IMR-90 (cell line): ENCODE data around the gene STK10. TPM values are rescaled to one million over a fixed set of nuclear protein-coding genes. Genes with fewer than 3 reads are reported as not detected.

Experiments used
- ATAC-seq: fragments of 200-7000 bp; cut with Tn5 transposase; 2 replicates; pipeline ENCODE4 v1.9.1; 2020; ENCODE audit warnings: low read depth, mild to moderate bottlenecking, moderate library complexity
- BruUV-seq: library from RNA; stranded (reverse); fragments of 400-500 nt; replicated peaks from 2 replicates; lab custom pipeline; 2021; lab: Mats Ljungman, UMichigan
- CTCF ChIA-PET: fragments of 300-600 bp; formaldehyde crosslinking; extraction: SDS; loops from one replicate; lab custom pipeline; 2021; ENCODE audit warnings: antibody characterized with exemption; lab: Yijun Ruan, JAX
- POLR2A ChIA-PET: fragments of 300-600 bp; sonication (Branson Sonifier 250); formaldehyde crosslinking; loops from one replicate; lab custom pipeline; 2022; ENCODE audit warnings: antibody characterized with exemption; ENCODE audit not compliant: unreplicated experiment; lab: Charles Lee
- DNase-seq: peaks from one replicate; pipeline ENCODE4 v3.0.0; 2013
- H2AFZ ChIP-seq: replicated peaks from 2 replicates; pipeline ENCODE3; 2013; ENCODE audit warnings: low read length, mild to moderate bottlenecking; ENCODE audit not compliant: poor library complexity
- H2AK5ac ChIP-seq: 2 replicates; pipeline ENCODE4 v1.6.1; 2013; ENCODE audit warnings: low read depth, low read length, inconsistent platforms
- H2AK9ac ChIP-seq: replicated peaks from 2 replicates; pipeline ENCODE3; 2013; ENCODE audit warnings: mild to moderate bottlenecking, low read depth, low read length, moderate library complexity; ENCODE audit not compliant: poor library complexity
- H2BK120ac ChIP-seq: 2 replicates; pipeline ENCODE4 v1.6.1; 2013; ENCODE audit warnings: low read depth, low read length, inconsistent platforms
- H2BK15ac ChIP-seq: 3 replicates; pipeline ENCODE4 v1.6.1; 2013; ENCODE audit warnings: low read depth, low read length, inconsistent platforms
- H2BK20ac ChIP-seq: 2 replicates; pipeline ENCODE4 v1.6.1; 2013; ENCODE audit warnings: low read depth, mild to moderate bottlenecking, inconsistent platforms, low read length, moderate library complexity
- H2BK5ac ChIP-seq: 2 replicates; pipeline ENCODE4 v1.6.1; 2013; ENCODE audit warnings: mild to moderate bottlenecking, low read depth, low read length, inconsistent platforms; ENCODE audit not compliant: poor library complexity, severe bottlenecking
- H3K14ac ChIP-seq: replicated peaks from 2 replicates; pipeline ENCODE4 v1.6.1; 2013; ENCODE audit warnings: low read depth, low read length, inconsistent platforms
- H3K18ac ChIP-seq: 2 replicates; pipeline ENCODE4 v1.6.1; 2013; ENCODE audit warnings: low read depth, low read length, control low read depth
- H3K23ac ChIP-seq: 2 replicates; pipeline ENCODE4 v1.6.1; 2013; ENCODE audit warnings: low read depth, low read length, inconsistent platforms
- H3K27ac ChIP-seq: 2 replicates; pipeline ENCODE4 v1.5.1; 2013; ENCODE audit warnings: mild to moderate bottlenecking, control low read depth, low read length; ENCODE audit not compliant: insufficient read depth
- H3K27me3 ChIP-seq: 2 replicates; pipeline ENCODE4 v1.6.1; 2013; ENCODE audit warnings: low read length; ENCODE audit not compliant: control insufficient read depth, insufficient read depth
- H3K36me3 ChIP-seq: 2 replicates; pipeline ENCODE4 v1.6.1; 2013; ENCODE audit warnings: low read length, mixed read lengths; ENCODE audit not compliant: control insufficient read depth, insufficient read depth
- H3K4ac ChIP-seq: 2 replicates; pipeline ENCODE4 v1.6.1; 2013; ENCODE audit warnings: low read depth, low read length, inconsistent platforms
- H3K4me1 ChIP-seq: 2 replicates; pipeline ENCODE4 v1.6.1; 2013; ENCODE audit warnings: low read length, mixed read lengths; ENCODE audit not compliant: control insufficient read depth, insufficient read depth
- H3K4me2 ChIP-seq: 2 replicates; pipeline ENCODE4 v1.6.1; 2013; ENCODE audit warnings: low read depth, mild to moderate bottlenecking, control low read depth, low read length, moderate library complexity
- H3K4me3 ChIP-seq: 2 replicates; pipeline ENCODE4 v1.5.1; 2013; ENCODE audit warnings: low read depth, mild to moderate bottlenecking, control low read depth, low read length, moderate library complexity; ENCODE audit not compliant: insufficient read depth
- H3K56ac ChIP-seq: 2 replicates; pipeline ENCODE4 v1.6.1; 2013; ENCODE audit warnings: low read length, inconsistent platforms; ENCODE audit not compliant: insufficient read depth; ENCODE audit errors: extremely low read depth
- H3K79me1 ChIP-seq, 2 experiments: 2 replicates each; pipeline ENCODE4 v1.6.1; 2013; ENCODE audit warnings: low read length in 2 of 2, inconsistent platforms in 1 of 2, low read depth in 1 of 2
- H3K9ac ChIP-seq: 2 replicates; pipeline ENCODE4 v1.6.1; 2013; ENCODE audit warnings: low read depth, low read length, control low read depth
- H3K9me1 ChIP-seq: 2 replicates; pipeline ENCODE4 v1.6.1; 2013; ENCODE audit warnings: low read length, inconsistent platforms; ENCODE audit not compliant: insufficient read depth
- H3K9me3 ChIP-seq: 2 replicates; pipeline ENCODE4 v1.6.1; 2013; ENCODE audit warnings: low read length; ENCODE audit not compliant: control insufficient read depth, insufficient read depth
- H4K20me1 ChIP-seq: 2 replicates; pipeline ENCODE4 v1.6.1; 2013; ENCODE audit warnings: low read length, inconsistent platforms; ENCODE audit not compliant: insufficient read depth
- H4K5ac ChIP-seq: 2 replicates; pipeline ENCODE4 v1.6.1; 2013; ENCODE audit warnings: mild to moderate bottlenecking, low read depth, low read length, control low read depth
- H4K8ac ChIP-seq, 2 experiments: 2 replicates each; pipeline ENCODE4 v1.6.1; 2013; ENCODE audit warnings: low read depth in 2 of 2, low read length in 2 of 2, control low read depth in 1 of 2, inconsistent platforms in 1 of 2
- H4K91ac ChIP-seq: 2 replicates; pipeline ENCODE4 v1.6.1; 2013; ENCODE audit warnings: low read depth, low read length, inconsistent platforms; ENCODE audit not compliant: insufficient read depth
- BHLHE40 ChIP-seq: fragments of 150-350 bp; IDR thresholded peaks from 2 replicates; pipeline ENCODE4 v1.6.1; 2016; ENCODE audit warnings: mild to moderate bottlenecking, low read depth, low read length
- CEBPB ChIP-seq: IDR thresholded peaks from 2 replicates; pipeline ENCODE4 v1.6.1; 2012; ENCODE audit warnings: low read depth, low read length, improper control_type of control experiment
- CHD1 ChIP-seq: IDR thresholded peaks from 2 replicates; pipeline ENCODE4 v1.6.1; 2012; ENCODE audit warnings: low read depth, low read length, improper control_type of control experiment
- MXI1 ChIP-seq: IDR thresholded peaks from 2 replicates; pipeline ENCODE4 v1.6.1; 2012; ENCODE audit warnings: low read depth, mild to moderate bottlenecking, low read length, moderate library complexity, borderline replicate concordance
- NFE2L2 ChIP-seq: fragments of 150-350 bp; IDR thresholded peaks from 2 replicates; pipeline ENCODE4 v1.6.1; 2016; ENCODE audit warnings: low read depth, mild to moderate bottlenecking, low read length
- WGBS, 2 experiments: methylation state at CpG; one replicate each; pipeline versions ENCODE4 v1.1.5 to v1.1.7; 2013; ENCODE audit warnings: missing lambda C conversion rate in 2 of 2; ENCODE audit not compliant: insufficient read length in 1 of 2; ENCODE audit errors: extremely low coverage in 2 of 2; 5-methylcytosine and 5-hydroxymethylcytosine counted together
- dilution Hi-C: fragments of 300-500 bp; cut with HindIII; formaldehyde crosslinking; loops from one replicate; pipeline ENCODE4 v1.14.3; 2018; ENCODE audit warnings: low sequenced_read_pairs; ENCODE audit not compliant: unreplicated experiment
- in situ Hi-C: fragments of 300-500 bp; cut with MboI; formaldehyde crosslinking; loops from 3 replicates; pipeline ENCODE4 v1.14.3; 2019; ENCODE audit warnings: low sequenced_read_pairs, inconsistent platforms, mixed read lengths
- intact Hi-C: fragments of 100-400 bp; cut with micrococcal nuclease; formaldehyde crosslinking; loops from 2 replicates; pipeline ENCODE4 v1.10.0; 2022
- polyA plus RNA-seq, 3 experiments: library from polyadenylated mRNA; depleted of rRNA; stranded (reverse); fragments of >200 nt; gene quantifications; 2 replicates each; pipeline ENCODE4 v1.2.3, GENCODE V29; 2012; ENCODE audit warnings: low replicate concordance in 1 of 3
- total RNA-seq: library from RNA; depleted of rRNA; stranded (reverse); fragments of >200 nt; gene quantifications from 2 replicates; pipeline ENCODE4 v1.2.3, GENCODE V29; 2012
- TF ChIP-seq, protein P1 (sequence below): fragments of 150-350 bp; IDR thresholded peaks from 2 replicates; pipeline ENCODE4 v1.6.1; 2017; ENCODE audit warnings: mild to moderate bottlenecking, antibody characterized with exemption, low read length, low read depth

Gene STK10
- total and polyA plus RNA-seq, 2 of the 4 experiments (the other 2 are of a cell fraction) = 15.4 to 18.5 TPM

DNA sequence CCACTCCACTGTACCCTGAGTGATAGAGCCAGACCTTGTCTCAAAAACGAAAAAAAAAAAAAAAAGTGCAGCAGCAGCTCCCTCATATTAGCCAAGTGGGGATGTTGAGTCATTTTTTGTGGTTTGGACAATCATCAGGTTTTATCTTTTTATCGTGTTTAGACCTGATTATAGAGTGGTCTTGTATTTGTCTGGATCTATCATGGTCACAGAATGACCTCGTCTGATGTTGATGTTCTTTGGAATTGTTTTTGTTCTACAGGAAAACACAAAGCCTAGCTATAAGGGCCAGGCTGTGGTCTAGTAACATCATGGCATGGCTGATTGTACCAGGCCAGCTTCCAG, 179.9 kb downstream of the STK10 start:
- intact Hi-C loops = loop anchor here (5.0 kb wide), 1 partner anchor 179 kb away; the partner anchor contains the start of gene STK10
- Histone ChIP-seq H2BK15ac (no peak overlapping the region), H2AK9ac (no peak overlapping the region), H3K27me3 (no peaks in the 10 kb centered on the region), H2AFZ (no peak overlapping the region), H2BK120ac (no peak overlapping the region), H4K5ac (no peak overlapping the region), H2AK5ac (no peak overlapping the region), H4K20me1 (peaks cover 29% of the 10 kb centered on the region), H3K9ac (no peak overlapping the region), H3K4ac (no peak overlapping the region), H3K36me3 (no peaks in the 10 kb centered on the region), H3K9me1 (0 out of 2 replicates have a peak, but pooled peaks cover 2% of the 10 kb centered on the region), H4K8ac (no peak overlapping the region; a peak in 2 of 4 replicates), H3K9me3 (no peaks in the 10 kb centered on the region), H3K14ac (no peak overlapping the region), H2BK5ac (no peak overlapping the region), H3K4me1 (0 out of 2 replicates have a peak, but pooled peaks cover 4% of the 10 kb centered on the region), H3K18ac (no peak overlapping the region), H3K4me2 (no peak overlapping the region), H3K4me3 (no peak overlapping the region), H4K91ac (no peak overlapping the region), H3K27ac (no peak overlapping the region), H3K23ac (no peak overlapping the region), H2BK20ac (no peak overlapping the region), H3K79me1 (peaks cover 7 to 43% of the 10 kb centered on the region in 2 experiments), H3K56ac (no peak overlapping the region)
- no CpG with 5 or more reads among the region's 3 CpGs for WGBS, 2 experiments
- in situ Hi-C loops = no loop called here
- POLR2A ChIA-PET = interaction anchor here (1.8 kb wide), 1 partner anchor 96 kb away, joined by 8 read pairs; no protein-coding TSS in a partner anchor
- ATAC-seq (no peak), DNase-seq (peak; percentile 64)
- dilution Hi-C loops = no loop called here
- no TSS peak for BruUV-seq
- CTCF ChIA-PET = no interaction called here
- TF ChIP-seq MXI1 = no peak
- peak; percentile 26; the same call in 1 of the 2 replicates for TF ChIP-seq CEBPB
- TF ChIP-seq BHLHE40 = no peak
- TF ChIP-seq CHD1 = no peak
- TF ChIP-seq, protein P1, sequence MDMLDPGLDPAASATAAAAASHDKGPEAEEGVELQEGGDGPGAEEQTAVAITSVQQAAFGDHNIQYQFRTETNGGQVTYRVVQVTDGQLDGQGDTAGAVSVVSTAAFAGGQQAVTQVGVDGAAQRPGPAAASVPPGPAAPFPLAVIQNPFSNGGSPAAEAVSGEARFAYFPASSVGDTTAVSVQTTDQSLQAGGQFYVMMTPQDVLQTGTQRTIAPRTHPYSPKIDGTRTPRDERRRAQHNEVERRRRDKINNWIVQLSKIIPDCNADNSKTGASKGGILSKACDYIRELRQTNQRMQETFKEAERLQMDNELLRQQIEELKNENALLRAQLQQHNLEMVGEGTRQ = no peak
- no peak for TF ChIP-seq NFE2L2
